GM18873 (cell line): ENCODE measurements around the gene GOLIM4.

Experiments used
- ATAC-seq: cut with Tn5 transposase; IDR thresholded peaks from one replicate; pipeline ENCODE4 v1.9.1; 2021; ENCODE audit warnings: mild to moderate bottlenecking, moderate library complexity, moderate number of reproducible peaks; ENCODE audit not compliant: unreplicated experiment, low FRiP score

GOLIM4 gene

GRCh38 chr3:168006584-168006983, 89.1 kb downstream of the GOLIM4 start:
- ATAC-seq, result no peak

GRCh38 chr3:168003911-168004310, 91.8 kb downstream of the GOLIM4 start:
- no peak for ATAC-seq

DNA sequence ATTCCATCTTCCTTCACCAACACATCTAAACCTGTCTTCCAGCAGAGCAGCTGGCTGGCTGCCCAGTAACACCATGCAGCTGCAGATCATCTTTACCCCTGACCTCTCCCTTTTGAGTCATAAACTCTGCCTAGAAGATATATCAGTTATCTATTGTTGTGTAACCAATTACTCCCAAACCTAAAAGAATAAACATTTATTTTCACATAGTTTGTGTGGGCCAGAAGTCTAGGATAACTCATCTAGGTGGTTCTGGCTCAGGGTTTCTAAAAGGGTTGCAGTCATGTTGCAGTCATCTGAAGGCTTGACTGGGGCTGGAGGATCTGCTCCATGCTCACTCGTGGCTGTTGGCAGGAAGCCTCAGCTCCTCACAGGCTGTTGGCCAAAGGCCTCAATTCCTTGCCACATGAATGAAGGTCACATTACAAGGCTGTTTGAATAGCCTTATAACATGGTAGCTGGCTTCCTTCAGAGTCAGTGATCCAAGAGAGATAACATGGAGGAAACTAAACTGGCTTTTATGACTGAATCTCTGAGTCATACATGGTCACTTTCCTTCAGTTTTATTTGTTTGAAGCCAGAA, 92.8 kb downstream of the GOLIM4 start:
- no peak for ATAC-seq

- ATAC-seq, result no peak
These were observed 94.5 kb downstream of the GOLIM4 start for GRCh38 chr3:168001244-168001643.

DNA sequence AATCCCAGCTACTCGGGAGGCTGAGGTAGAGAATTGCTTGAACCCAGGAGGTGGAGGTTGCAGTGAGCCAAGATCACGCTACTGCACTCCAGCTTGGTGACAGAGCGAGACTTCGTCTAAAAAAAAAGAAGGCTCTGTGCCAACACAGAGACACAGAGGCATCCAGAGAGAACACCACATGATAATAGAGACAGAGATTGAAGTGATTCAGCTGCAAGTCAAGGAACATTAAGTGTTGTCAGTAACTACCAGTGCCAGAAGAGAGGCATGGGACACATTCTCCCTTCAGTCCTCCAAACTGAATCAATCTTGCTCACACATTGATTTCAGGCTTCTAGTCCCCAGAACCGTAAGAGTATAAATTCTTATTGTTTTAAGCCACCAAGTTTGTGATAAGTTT, 97.5 kb downstream of the GOLIM4 start:
- ATAC-seq, result no peak

GRCh38 chr3:167996514-167996913, 99.2 kb downstream of the GOLIM4 start:
- ATAC-seq, result no peak

DNA sequence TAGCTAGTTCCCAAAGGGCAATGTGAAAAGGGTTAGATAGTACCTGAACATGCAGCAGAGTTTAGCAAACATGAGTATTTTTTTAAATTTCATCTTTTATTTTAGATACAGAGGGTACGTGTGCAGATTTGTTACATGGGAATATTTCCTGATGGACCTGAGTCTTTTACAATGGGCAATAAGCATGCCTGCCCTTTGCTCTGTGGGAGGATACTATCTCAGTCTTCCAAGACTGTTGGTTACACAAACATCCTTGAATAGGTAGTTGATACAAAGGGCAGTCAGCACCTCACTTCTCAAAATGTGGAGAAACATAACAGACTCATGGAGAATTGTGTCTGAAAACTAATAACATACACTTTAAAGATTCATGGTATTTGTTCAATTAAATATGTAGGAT, 103.3 kb downstream of the GOLIM4 start:
- no peak for ATAC-seq

DNA sequence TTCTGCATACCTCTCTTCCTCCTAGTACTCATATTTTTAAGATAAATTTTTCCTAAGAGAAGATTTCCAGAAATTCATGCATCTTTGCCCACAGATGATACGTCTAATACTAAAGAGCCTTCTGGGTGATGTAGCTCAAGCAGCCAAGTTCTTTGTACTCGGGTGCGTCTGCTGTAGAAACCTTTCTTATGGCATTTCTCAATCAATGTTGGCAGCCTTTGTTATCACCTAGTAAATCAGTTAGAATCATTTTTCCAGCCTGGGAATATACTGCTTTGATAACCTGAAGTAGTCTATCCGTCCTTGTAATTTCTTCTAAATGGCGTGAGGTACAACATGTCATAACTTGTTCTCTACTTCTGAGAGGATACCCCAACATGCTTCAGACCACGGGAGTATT, 104.5 kb downstream of the GOLIM4 start:
- ATAC-seq, result no peak

- ATAC-seq, result no peak
These were observed 105.7 kb downstream of the GOLIM4 start for GRCh38 chr3:167989999-167990398.

- no peak for ATAC-seq
These were observed 106.7 kb downstream of the GOLIM4 start for GRCh38 chr3:167989066-167989465.

DNA sequence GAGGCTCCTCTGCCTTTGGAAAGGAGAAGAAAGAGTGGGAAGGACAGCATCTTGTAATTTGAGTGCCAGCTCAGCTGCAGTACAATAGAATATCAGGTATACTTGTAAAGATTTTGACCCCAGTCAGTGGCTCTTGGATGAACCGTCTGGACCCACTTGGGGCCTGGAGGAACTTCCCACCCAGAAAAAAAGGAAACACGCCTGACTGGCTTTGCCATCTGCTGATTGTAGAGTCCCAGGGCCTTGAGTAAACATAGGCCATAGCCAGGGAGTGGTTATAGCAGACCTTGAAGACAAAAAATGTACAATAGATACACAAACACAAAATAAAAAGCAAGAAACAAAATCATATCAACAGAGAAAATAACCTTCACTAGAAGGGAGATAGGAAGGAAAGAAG, 112.1 kb downstream of the GOLIM4 start:
- ATAC-seq, result no peak

DNA sequence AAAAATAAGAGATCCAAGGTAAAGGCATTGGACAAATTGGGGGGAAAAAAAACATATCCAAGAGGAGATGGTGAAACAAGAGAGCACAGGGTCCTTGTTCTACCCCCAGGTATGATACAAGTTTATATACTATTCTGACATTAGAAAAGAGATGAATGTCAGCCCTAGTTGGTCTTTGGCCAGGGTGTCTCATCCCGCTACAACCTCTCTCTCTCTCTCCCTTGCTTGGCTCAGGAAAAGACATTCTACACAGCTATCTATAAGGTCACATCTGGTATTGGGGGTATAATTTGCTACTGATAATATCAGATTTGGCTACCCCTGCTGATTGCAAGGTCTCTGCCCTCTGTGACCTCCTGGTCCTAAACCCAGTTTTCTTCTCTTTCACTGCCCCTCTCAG, 117.2 kb downstream of the GOLIM4 start:
- no peak for ATAC-seq

DNA sequence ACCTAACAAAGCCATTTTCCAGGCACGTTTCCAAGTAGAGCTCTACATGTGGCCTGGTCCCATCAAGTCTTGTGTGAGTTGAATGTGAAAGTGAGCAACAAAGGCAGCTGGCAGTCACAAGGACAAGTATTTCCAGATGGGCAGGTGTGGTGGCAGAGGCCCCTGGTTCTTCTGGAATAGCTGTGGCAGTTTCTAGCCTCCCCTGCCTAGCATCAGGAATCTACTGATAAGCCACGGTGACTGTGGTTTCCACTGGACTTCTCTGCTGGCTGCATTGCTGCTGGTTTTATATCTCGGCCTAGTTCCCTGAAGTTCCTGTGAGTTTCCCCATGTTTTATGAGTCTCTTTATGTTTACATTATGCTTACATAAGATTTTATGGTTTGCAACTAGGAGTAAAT, 117.7 kb downstream of the GOLIM4 start:
- no peak for ATAC-seq

- ATAC-seq, result no peak
These were observed 119.0 kb downstream of the GOLIM4 start for GRCh38 chr3:167976516-167977361.

DNA sequence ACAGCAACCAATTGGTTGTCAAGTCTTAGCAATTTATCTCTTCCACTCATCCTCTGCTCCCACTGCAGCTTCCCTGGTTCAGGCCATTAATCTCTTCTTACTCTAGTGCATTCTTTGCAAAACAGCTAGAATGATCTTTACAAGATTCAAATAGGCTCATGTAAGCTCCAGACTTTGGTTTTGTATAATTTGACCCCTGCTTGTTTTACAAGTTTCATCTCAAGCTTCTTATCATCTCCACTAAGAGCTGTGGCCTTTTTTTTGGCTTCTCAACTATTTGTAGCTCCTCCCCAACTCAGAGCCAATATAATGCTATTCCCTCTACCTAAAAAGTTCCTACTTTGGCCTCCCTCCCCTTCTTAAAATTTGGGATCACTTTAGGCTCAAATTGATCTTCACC, 121.8 kb downstream of the GOLIM4 start:
- ATAC-seq, result no peak

DNA sequence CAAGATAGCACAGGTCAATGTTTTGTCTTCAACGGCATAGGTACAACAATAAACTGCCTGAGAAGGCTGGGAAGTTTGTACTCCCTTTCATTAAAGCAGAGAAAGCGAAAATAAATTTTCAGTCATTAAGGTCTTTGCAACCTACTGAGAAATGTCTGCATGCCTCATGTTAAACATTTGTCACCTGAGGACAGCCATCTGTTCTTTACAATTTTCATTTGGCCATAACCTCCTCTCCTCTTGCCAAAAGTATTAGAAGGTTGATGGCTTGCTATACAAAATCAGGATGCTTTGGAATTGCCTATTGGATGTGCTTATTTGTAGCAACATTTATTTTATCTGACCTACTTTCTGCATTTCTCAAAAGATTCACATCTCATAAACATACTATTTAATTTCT, 122.7 kb downstream of the GOLIM4 start:
- no peak for ATAC-seq

GRCh38 chr3:167972502-167972901, 123.2 kb downstream of the GOLIM4 start:
- no peak for ATAC-seq

DNA sequence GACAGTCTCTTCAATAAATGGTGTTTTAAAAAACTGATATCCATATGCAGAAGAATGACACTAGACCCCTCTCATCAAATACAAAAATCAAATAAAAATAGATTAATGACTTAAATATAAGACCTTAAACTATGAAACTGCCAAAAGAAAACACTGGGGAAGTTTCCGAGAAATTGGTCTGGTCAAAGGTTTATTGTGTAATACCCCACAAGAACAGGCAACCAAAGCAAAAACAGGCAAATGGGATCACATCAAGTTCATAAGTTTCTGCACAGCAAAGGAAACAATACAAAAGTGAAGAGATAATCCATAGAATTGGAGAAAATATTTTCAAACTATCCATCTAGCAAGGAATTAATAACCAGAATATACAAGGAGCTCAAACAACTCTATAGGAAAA, 126.2 kb downstream of the GOLIM4 start:
- no peak for ATAC-seq

GRCh38 chr3:167967257-167968036, 128.3 kb downstream of the GOLIM4 start:
- no peak for ATAC-seq
